ENCODE results near the gene MMP15.

DNA sequence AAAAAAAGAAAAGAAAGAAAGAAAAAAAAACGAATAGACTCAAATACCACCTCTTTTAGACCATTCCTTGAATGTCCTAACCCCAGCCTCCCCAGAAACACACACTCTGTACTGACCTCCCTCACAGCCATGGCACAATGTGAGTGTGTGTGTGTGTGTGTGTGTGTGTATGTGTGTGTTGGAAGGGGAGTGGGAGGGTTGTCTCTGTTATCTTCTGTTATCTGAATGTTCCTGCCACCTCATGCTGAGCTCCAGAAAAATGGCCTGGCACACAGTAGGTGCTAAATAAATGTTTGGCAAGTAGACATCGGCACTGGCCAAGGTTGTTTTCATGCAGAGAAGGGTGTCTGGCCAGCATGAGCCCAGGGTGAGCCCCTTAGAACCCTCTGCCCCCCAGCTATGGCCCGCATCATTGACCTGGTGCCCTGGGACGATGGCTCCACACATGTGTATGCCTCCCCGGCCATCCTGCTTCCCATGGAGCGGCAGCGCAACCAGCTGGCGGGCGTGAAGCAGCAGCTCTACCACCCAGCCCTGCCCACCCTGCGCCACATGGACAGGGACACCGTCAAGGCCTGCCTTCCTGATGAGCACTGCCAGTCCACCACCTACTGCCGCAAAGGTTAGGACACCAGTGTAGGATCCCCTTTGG lies 48.0 kb upstream of the MMP15 start:
- TF ChIP-seq, protein P1, sequence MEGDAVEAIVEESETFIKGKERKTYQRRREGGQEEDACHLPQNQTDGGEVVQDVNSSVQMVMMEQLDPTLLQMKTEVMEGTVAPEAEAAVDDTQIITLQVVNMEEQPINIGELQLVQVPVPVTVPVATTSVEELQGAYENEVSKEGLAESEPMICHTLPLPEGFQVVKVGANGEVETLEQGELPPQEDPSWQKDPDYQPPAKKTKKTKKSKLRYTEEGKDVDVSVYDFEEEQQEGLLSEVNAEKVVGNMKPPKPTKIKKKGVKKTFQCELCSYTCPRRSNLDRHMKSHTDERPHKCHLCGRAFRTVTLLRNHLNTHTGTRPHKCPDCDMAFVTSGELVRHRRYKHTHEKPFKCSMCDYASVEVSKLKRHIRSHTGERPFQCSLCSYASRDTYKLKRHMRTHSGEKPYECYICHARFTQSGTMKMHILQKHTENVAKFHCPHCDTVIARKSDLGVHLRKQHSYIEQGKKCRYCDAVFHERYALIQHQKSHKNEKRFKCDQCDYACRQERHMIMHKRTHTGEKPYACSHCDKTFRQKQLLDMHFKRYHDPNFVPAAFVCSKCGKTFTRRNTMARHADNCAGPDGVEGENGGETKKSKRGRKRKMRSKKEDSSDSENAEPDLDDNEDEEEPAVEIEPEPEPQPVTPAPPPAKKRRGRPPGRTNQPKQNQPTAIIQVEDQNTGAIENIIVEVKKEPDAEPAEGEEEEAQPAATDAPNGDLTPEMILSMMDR (IDR thresholded peaks at IDR 0.05), result no peak
- TF ChIP-seq POLR2A (IDR thresholded peaks at IDR 0.05), result no peak

All from uterus (tissue), 2 donors.